ENCODE measurements around the gene SHANK1. TPM values are rescaled to one million over a fixed set of nuclear protein-coding genes. Genes with fewer than 3 reads are reported as not detected.

The SHANK1 gene
- total RNA-seq, 1 experiment from 2014 or later, result 4.9 TPM

DNA sequence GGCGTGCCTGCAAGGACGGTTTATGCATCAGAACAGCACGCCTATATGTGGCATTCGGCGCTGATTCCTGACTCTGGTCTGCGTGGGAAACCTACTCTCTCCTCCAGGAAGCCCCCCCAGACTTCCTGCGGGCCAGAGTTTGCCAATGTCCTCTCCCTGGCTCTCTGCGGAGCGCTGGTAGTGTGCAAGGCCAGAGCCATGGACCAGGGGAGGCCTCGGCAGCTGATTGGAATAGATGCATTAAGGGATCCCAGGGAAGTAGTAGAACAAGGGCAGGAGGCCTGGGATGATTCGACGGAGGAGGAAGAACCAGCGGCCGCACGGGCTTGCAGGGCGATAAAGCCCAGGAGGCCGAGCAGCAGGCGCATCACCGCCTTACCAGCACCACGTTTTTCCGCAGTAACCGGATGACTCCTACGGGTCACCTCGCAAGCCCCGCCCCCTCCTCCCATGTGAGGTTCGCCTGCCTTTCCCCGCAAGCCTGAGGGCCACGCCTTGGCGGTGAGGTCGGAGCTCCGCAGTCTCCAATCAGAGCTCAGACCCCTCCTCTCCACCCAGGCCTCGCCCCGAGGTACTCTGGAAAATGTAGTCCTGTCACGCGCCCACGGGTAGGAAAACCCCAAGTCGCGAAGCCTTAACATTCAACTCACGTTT, 8.6 kb upstream of the SHANK1 start:
- DNase-seq (ENCODE audit: low read depth), result peak; percentile 84

DNA sequence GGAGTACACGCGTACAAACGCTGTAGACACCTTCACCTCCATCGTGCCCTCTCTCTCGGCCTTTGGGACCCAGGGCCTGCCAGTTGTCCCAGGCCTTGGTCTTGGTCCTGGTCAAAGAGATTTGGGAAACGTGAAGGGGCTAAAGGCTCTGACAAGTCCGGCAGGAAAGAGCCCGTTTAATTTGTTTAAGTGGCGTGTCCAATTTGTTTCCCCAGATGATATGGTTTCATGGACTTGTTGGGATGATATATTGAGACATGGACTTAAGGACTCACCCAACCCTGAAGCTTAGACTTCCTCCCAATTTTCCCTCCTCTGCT, 6.3 kb upstream of the SHANK1 start:
- no peak for DNase-seq (ENCODE audit: low read depth)

DNA sequence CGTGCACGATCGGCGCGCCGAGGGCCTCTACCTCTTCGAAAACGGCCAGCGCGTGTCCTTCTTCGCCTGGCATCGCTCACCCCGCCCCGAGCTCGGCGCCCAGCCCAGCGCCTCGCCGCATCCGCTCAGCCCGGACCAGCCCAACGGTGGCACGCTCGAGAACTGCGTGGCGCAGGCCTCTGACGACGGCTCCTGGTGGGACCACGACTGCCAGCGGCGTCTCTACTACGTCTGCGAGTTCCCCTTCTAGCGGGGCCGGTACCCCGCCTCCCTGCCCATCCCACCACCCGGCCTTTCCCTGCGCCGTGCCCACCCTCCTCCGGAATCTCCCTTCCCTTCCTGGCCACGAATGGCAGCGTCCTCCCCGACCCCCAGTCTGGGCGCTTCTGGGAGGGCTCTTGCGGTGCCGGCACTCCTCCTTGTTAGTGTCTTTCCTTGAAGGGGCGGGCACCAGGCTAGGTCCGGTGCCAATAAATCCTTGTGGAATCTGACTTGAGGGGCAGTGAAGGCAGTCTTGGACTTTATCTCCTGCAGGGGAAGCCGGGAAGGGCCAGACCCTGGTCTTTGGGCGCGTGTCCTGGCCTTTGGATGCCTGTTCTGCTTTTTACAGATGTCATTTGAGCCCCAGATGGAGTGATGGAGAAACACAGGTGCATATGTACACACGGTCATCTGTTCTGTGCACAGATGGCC, 5.8 kb upstream of the SHANK1 start:
- no peak for DNase-seq (ENCODE audit: low read depth)

DNA sequence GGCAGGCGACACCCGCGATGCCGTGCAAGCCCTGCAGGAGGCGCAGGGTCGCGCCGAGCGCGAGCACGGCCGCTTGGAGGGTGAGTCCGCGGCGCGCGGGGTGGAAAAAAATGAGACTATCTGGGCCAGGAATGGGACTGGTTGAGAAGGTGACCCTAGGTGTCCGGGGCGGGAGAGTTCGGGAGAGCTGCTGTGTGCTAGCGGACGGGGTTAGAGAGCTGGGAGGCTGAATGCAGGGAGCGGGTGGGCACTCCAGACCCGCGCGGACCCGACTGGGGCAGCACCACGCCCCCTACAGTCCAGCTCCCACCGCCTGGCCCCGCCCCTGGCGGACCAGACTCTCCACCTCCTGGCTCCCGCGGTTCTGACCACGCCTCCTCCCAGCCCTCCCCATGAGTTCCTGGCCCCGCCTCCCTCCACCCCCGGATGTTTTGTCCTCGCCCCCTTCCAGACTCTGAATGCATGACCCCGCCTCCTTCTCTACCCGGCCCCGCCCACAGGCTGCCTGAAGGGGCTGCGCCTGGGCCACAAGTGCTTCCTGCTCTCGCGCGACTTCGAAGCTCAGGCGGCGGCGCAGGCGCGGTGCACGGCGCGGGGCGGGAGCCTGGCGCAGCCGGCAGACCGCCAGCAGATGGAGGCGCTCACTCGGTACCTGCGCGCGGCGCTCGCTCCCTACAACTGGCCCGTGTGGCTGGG, 5.1 kb upstream of the SHANK1 start:
- peak; percentile 98 for DNase-seq (ENCODE audit: low read depth)

DNA sequence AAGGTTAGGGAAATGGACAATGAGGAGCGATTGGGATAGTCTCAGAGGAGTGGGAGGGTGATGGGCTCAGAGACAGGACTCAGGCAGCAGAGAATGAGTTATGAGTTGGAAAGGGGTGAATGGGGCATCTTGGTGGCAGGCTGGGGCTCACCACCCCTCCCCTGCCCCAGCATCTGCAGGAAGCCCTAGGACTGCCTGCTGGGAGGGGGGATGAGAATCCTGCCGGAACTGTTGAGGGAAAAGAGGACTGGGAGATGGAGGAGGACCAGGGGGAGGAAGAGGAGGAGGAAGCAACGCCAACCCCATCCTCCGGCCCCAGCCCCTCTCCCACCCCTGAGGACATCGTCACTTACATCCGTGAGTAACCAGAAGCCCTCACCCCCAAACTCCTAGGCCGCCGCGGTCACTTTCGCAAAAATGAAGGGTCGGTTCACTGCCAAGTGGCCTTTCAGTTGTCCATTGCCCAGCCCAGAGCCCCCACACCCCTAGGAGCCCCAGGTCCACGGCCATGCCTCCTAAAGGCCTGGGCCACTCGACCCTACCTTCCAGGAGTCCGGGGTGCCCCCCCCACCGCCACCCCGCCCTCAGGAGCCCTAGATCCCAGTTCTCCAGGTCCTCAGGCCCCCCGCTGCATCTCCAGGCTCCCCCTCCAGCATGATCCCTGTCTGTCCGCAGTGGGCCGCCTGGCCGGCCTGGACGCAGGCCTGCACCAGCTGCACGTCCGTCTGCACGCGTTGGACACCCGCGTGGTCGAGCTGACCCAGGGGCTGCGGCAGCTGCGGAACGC, 4.3 kb upstream of the SHANK1 start:
- no peak for DNase-seq (ENCODE audit: low read depth)

DNA sequence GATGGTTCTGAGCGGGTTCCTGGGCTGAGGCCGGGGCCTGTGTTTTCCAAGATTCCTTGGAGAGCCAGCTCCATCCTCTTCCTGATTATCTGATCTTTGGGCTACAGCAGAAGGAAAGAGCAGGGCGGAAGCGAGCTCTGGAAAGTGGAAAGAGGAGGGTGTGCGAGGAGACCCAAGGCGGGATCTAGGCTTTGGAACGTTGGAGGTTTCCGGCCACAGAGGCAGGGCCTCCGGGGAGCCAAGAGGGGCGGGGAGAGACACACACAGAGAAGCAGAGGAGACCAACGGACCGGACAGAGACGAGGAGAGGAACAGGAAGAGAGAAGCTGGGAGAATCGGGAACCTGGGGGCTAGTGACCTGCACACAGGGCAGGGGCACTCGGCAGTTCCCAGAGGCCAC, 3.5 kb upstream of the SHANK1 start, which contains the start of gene CLEC11A:
TSS of gene CLEC11A (plus strand) at position 296 of the 400 bp plus-strand sequence. CDS start 162 bp downstream, outside the sequence.
- peak; percentile 92 for DNase-seq (ENCODE audit: low read depth)

DNA sequence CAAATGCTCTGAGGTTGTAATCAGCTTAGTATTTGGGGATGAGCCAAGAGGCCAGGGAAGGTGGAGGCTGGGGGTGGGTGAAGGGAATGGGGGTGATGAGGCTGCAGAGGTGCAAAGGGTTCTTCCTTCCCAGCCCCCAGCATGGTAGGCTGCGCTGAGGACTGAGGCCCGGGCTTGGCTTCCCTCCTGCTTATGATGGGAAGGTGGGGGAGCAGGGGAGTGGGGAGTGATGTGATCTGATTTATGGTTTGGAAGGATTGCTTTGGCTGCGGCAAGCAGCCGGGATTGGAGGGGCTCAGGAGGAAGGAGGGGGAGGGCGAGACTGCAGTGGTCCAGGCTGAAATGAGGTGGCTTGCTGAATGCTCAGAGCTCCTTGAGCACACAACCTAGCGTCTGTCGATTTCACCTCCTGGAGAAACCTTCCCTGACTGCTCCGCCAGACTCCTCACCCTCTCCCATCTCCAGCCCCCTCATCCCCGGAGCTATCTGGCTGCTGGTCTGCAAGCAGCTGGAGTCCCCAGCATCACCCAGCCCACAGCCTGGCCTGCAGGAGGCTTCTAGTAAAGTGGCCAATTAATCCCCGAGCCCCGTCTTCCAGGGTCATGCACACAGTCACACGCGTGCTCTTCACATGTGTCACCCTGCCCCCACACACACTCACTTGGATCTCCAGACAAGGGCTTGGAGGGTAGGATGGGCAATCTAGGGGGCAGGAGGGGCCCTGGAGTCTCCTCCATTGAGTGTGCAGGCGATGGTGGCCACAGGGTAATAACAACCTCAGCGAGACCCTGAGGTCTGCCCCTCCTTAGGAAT, 2.8 kb upstream of the SHANK1 start:
- DNase-seq (ENCODE audit: low read depth), result no peak

DNA sequence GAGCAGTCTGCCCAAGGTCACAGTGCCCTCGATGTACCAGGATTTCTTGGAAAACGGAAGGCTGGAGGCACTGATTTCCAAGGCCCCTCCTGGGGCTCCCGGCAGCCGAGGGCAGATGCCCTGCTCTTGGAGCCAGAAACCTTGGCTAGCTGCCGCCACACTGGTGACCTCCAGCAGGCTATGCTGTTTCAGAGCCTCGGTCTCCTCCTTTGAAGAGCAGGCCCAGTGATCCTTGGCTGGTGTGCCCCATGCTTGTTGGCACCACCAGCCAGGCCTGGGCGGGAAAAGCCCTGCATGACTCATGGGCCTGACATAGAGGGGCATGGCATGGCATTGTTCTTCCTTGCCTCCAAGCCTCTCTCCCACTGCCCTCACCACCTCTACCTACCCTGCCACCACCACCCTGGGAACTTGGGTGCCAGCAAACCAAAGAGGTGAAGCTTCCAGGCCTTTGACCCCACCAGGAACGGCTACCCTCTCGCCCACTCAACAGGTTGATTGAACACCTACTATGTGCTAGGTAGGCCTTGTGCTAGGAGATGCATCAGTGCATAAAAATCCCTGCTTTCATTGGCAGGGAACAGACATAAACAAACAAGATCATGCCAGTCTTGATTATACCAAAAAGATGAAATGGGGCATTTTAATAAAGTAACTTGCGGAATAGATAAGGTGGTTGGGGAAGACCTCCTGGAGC, 2.0 kb upstream of the SHANK1 start:
- DNase-seq (ENCODE audit: low read depth), result no peak

DNA sequence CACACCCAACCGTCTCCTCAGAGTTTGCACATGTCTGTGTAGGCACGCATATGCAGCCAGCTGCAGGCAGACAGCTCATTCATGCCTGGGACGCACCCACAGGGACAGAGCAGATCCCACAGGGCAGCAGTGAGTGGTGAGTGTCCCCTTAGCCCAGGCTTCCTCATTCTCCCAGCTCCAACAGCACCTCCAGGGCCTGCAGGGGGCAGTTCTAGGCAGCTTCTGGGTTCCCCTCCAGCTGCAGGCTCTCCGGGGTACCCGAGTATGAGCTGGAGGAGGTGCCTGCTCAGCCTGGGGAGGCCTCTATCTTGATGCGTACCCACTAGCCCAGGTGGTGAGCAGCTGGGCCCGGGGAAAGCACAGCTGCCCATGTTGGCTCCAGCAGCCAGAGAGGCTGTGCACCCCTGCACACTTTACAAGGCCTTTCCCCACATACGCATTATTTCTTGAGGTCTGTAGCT, 1.3 kb upstream of the SHANK1 start:
- peak; percentile 78 for DNase-seq (ENCODE audit: low read depth)

DNA sequence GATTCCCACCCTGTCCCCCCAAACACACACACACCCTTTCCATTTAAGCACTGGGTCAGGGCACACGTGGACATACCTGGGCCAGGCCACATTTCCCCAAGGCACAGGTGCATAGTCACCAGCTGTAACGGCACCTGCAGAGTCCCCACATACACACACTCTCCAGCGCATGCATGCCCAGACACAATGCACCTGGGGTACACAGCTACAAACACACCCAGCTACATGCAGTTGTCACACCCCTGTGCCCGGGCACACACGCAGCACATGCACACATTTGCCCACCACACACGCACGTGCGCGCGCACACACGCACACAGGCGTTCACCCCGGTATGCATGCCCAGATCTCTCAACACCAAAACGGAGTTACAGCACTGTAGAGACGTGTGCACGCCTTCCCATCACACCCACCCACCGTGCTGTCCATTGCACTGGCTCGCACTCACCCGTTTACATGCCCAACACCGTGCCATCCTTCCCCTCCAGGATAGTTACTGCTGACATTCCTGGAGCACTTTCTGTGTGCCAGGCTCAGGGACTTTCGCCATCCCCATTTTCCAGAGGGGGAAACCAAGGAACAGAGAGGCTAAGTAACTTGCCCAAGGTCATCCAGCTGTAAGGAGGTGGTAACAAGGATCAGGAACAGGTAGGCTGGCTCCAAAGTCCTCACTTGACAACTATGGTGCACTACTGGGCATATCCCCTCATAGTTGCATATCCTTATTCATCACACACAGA, 749 bp upstream of the SHANK1 start:
- DNase-seq (ENCODE audit: low read depth), result no peak

DNA sequence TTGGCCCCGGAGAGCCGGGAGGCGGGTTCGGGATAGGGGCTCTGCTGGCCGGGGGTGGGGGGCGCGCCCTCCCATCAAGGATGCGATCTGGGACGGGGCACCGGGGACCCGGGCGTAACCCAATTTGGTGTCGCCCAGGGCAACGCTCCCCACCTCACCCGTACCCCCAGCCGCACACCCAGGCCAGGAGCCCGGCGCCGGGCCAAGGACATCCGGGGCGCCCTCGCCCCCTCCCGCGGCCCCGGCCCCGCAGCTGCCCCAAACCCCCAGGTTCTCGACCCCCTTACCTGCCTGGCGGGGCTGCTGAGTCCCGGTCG, 525 bp downstream of the SHANK1 start:
- no peak for DNase-seq (ENCODE audit: low read depth)

DNA sequence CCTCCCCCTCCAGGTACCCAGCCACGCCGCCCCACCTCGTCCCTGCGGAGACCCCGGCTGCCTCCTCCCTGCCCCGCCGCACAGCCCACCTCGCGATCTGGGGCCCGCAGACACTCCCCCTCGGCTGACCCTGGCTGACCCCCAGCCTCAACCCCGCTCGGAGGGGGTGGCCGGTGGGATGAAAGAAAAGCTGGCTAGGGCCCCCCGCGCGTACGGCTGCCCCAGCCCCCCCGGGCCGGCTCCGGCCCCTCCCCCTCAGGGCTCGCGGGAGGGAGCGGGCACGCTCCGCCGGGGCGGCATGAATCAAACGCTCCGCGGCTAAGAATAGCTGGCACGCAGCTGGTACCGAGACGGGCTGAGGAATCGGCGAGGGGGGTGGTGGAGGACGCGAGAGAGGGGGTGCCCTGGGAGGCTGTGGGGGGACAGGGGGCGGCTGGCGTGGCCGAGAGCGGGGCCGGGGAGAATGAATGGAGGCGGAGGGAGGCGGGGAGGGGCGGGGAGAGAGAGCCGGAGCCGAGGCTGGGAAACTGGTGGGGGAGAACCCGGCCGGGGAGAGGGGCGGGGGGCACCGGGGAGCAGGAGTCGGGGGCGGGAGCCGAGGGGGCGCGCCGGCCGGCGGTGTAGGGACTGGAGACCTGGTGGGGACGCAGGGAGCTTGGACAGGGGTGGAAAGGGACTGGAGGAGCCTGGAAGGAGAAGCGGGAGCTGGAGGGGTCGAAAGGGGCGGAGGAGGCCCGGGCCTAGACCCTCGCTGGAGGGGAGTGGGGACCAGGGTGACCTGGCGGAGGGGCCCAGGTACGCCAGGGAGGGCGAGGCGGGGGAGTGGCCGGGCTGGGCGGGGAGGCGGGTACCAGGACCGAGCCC, 1.1 kb downstream of the SHANK1 start:
- DNase-seq (ENCODE audit: low read depth), result no peak

DNA sequence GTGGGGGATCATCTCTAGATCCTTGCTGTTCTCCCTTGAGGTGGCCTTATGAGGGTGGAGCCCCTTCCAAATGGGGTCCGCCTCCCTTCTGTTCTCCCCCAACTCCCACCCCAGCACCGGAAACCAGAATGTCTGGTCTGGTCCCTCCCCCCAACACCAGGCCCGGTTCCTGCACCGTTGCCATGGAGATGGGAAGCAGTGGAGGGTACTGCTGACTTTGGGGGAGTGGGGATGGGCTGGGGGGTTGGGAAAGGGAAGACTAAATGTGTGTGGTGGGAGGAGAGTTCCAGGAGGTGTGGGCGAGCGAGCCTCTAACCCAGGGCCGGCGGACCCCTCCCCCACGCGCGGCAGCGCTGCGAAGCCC, 1.7 kb downstream of the SHANK1 start:
- DNase-seq (ENCODE audit: low read depth), result no peak

DNA sequence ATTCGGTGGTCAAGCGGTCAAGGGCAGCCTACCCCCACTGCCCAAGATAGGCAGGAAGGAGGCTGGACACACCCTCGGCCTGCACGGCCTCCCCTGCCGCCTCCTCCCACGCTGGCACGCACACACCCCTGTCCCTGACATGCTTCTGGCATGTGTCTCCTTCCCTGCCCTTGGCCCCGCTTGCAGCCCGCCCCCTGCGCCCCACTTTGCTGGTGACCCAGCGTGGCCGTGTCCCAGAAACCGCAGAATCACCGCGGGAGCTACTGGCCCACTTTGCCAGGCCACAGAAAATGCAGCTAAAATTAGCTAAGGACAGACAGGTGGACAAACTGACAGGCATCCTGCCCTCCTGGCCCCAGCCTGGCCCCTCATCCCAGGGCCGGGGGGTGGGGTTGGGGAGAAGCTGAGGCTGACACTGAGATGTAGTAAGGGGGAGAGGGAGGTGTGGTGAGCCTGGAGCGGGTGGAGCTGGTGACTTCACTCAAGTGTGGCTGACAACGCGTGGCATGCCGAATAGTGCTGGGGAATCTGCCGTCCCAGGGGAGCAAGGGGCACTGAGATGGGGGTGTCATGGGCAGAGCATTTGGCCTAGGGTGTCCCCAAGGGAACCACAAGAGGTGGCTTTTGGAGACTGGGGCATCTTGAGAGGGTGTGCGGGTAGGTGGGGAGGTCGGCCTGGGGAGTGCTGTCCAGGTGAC, 2.4 kb downstream of the SHANK1 start:
- DNase-seq (ENCODE audit: low read depth), result no peak

DNA sequence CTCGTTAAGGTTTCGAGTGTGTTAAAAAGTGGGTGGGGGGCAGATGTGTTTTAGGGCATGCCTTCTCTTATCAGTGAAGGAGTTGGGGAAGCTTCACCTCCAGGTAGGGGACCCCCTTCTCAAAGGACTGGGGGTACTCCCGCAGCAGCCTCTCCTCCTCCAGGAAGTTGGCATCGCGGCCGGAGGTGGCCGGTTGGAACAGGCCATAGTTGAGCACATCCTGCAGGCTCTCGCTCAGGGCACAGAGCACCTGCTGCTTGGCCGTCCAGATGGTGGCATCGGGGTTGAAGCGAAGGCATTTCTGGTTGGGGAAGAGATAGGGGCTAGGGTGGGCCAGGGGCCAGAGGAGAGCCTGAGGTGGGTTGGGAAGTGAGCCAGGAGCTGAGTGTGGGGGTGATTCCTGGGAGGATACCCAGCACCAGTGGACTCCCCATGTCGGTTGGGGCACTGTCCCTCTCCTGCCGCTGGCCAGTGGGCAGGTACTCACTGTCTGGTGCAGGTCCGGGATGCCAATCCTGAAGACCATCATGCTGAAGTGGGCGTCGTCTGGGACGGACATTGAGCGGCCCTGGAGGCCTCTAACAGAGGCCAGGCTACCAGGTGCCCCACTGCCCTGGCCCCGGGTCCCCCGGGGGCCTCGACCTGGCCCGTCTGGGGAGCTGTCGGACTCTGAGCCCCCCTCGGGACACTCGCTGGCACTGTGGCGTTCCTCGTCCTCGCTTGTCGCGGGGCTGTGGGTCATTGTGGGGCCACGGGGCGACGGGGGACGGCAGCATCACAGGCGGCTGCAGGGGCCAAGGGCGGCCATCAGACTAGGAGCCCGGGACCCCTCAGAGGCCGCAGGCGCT, 3.2 kb downstream of the SHANK1 start:
- no peak for DNase-seq (ENCODE audit: low read depth)

DNA sequence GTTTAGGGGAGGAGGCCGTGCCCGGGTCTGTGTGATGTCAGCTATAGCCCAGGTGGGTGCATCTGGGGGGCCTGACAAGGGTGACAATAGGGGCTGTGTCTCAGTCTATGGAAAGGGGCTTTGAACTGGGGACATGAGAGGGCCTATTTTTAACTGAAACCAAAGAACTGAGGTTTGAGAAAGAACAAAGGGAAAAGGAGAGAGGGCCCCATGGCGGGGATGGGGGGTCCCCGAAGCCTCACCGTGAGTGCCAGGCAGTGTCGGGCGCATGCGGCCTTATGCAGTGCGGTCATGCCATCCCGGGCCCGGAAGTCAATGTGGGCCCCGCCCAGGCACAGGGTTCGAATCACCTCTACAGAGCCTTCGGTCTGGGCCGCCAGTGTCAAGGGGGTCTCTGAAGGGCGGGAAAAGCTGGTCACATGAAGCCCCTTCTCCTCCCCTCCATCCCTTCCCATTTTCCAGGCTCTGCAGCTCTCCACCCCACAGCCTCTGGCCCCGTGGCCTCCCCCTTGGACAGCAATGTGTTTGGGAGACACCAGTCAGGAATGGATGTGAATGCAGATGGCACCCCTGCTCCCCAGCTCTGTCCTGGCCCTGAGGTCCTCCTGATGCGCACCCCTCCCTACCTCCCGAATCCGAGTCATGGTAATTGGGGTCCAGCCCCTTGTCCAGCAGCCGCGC, 5.9 kb downstream of the SHANK1 start:
- no peak for DNase-seq (ENCODE audit: low read depth)

DNA sequence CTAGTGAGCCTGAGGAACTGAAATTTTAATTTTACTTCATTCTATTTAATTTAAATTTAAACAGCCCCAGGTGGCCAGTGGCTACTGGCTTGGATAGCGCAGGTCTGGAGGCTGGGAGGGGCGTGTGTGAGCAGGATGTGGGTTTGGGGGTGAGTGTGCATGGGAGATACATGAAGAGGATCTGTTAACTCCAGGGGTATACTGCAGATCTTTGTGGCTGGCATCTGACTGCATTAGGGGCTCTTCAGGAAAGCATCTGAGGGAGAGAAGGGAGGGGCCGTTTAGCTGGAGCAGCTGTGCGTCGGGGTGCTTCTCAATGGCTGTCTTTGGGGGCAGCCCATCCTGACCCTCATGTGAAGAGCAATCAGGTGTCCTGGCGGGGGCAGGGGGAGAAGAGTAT, 6.8 kb downstream of the SHANK1 start:
- DNase-seq (ENCODE audit: low read depth), result no peak

Data from RPMI7951 (cell line).